ENCODE results near the gene LONP1. TPM values are rescaled to one million over a fixed set of nuclear protein-coding genes. Genes with fewer than 3 reads are reported as not detected.
A peak's percentile ranks its signal among the peaks of the same experiment; 100 is the strongest.

The LONP1 gene
- total RNA-seq, 4 donors from 2014 or later, result 49.8 to 75.9 (median 54.0) TPM

DNA sequence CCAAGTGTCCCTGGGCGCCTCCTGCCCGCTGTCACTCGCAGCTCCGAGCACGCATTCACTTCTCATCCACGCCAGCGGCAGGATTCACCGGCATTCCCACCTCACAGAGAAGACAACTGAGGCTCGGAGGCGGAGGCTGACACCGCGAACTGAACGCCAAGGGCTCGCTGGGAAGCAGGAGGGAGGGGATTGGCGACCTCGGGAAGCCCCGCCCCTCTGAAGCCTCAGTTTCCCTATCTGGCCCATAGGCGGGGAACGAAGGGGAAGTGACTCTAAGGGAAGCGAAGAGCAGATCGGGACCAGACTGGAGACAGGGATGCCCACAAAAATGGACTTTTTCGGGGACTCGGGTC, 39.9 kb downstream of the LONP1 start:
- no peak for DNase-seq (ENCODE audit: low spot score)
- peak; percentile 1 for ATAC-seq (ENCODE audit: low FRiP score)
- no peak for TF ChIP-seq CTCF (IDR thresholded peaks at IDR 0.05)

DNA sequence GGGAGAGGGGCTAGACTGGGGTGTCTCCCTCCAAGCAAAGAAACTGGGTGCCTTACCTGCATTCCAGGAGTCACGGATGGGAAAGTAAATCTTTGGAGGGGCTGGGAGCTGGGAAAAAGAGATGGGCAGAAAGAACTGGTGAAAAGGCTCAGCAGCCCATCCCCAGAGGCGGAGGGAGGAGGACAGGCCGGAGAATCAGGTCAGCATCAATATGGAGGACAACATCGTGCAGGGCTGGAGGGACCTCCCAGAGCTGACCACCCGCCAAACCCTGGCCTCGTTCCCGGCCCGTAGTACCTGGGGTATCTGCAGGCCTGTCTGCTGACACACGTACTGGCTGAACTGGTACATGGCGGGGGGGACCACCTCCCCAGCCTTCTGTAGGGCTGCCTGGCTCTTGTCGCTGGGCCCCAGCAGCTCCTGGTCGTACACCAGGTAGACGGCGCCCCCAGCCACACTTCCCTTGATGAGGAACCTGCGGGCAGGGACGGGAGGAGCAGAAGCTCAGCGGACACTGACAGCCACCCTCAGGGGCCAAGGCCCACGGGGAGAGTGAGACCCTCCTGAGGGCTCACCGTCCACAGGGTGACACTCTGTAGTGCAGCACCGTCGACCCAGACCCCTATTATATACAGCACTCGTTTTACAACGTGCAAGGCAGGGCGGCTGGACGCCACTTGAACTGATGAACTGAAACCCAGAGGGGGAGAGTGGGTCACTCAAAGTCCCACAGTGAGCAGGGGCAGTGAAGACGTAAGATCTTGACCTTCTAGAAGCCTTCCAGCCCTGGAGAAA, 40.5 kb downstream of the LONP1 start:
- DNase-seq (ENCODE audit: low spot score) (no peak), ATAC-seq (ENCODE audit: low FRiP score) (no peak)
- TF ChIP-seq CTCF (IDR thresholded peaks at IDR 0.05), result no peak

- no peak for TF ChIP-seq CTCF (IDR thresholded peaks at IDR 0.05)
- no peak for ATAC-seq (ENCODE audit: low FRiP score)
- DNase-seq (ENCODE audit: low spot score), result no peak
These were observed 41.8 kb downstream of the LONP1 start for GRCh38 chr19:5678071-5678718.

GRCh38 chr19:5677580-5677979, 42.4 kb downstream of the LONP1 start:
- no peak for DNase-seq (ENCODE audit: low spot score)
- ATAC-seq (ENCODE audit: low FRiP score), result no peak
- TF ChIP-seq CTCF (IDR thresholded peaks at IDR 0.05), result no peak

DNA sequence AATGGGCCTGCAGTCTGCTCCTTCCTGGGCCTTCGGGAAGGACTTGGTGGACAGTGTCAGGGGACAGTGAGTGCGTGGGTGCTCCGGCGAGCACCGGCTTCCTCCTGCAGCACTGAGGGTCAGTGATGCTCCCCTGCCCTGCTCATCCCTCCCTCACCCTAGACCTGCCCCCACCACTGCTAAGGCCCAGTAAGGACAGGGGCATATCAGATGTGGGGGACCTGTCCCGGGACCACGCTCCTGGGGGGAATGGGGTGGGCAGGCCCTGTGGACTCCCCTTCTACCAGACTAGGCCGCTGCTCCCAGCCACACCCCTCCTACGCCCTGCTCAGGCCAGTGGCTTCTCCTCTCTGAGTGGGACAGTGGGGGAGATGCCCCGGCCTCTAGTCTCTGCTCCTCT, 42.8 kb downstream of the LONP1 start:
- ATAC-seq (ENCODE audit: low FRiP score) (no peak), DNase-seq (ENCODE audit: low spot score) (no peak)
- TF ChIP-seq CTCF (IDR thresholded peaks at IDR 0.05), result no peak

DNA sequence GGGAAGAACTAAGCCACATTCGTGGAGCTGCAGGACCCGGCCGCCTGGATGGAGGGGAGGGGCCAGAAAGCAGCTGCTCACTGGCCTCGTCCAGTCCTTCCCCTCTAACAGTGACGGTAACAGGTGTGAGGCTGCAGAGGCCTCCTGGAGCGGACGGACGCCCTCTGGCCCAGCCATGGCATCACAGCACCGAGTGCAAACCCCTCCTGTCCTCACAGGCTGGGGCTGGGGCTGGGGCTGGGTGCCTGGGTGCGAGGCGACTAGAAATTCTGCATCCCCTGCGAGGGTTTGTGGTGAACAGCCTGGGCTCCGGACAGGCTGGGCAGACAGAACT, 43.2 kb downstream of the LONP1 start:
- no peak for TF ChIP-seq CTCF (IDR thresholded peaks at IDR 0.05)
- ATAC-seq (ENCODE audit: low FRiP score), result no peak
- no peak for DNase-seq (ENCODE audit: low spot score)
